ELF-1 (cell line): ENCODE measurements around the gene AFF2.
A peak's percentile ranks its signal among the peaks of the same experiment; 100 is the strongest.

Experiments
- DNase-seq: peaks from one replicate; pipeline ENCODE4 v3.0.0-alpha.2; 2016; ENCODE audit warnings: low read depth, low spot score

The AFF2 gene

DNA sequence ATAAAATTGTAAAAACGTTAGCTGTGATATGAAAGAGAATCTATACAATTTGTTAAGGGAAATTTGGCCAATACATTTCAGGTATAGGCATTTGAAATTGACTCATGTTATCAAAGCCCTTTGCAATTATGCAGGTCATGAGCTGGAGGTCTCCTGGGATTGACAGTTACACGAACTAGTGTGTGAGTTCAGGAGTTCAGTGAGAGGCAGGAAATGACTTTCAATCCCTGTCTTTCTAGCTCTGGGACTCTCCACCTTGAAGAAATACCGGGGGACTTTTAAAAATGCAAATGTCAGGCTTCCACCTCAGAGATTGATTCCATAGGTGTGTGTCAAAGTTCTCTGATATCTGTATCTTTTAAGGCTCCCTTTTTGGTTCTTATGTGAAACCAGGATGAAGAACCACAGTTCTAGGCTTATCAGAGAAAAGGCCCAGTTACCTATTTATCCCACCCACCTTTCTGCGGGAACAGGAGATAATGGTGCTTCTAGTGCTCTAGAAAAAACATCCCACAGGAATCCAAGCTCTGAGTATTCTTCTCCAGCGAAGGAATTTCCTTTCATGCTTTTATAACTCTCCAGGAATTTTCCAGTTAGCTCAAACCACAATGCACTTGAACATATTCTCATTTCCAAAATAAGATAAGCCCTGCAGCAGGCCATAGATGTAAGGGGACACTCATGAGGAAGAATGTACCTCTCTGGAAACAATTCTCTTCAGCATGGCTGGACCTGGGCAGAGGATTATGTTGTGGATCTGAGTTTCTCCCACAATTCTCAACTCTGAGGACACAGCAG lies 503.6 kb downstream of the AFF2 start:
- no peak for DNase-seq

DNA sequence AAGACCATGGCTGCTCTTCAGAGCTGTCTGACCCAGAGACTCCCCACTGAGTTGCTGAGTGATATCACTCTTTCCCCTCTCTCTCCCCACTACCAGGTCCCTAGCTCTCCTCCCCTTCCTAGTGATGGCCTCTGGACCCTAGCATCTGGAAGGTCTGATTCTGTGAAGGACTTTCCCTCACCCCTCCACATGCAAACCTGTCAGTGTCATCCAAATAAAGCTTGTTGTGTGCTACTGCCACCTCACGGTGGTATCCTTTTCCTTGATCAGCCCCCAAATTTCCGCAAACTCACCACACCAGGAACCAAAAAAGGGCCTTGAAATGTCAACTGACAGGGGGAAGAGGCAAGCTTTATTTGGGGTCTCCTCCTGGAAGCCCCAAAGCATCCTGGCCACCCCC lies 504.5 kb downstream of the AFF2 start:
- peak; percentile 30 for DNase-seq

DNA sequence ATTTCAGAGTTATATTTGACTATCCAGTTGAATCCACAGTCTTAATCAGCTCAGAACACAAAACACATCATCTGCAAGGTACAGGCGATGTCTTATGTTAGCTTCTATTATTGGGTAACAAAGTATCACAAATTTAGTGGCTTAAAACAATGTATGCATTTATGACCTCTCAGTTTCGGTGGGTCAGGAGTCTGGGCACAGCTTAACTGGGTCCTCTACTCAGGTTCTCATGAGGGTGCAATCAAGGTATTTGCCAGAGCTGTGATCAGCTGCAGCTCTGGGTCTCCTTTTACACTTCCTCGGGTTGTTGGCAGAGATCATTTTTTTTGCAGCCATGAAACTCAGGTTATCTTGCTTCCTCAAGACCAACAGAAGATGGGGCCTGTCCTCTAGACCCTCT lies 505.8 kb downstream of the AFF2 start:
- DNase-seq: no peak

DNA sequence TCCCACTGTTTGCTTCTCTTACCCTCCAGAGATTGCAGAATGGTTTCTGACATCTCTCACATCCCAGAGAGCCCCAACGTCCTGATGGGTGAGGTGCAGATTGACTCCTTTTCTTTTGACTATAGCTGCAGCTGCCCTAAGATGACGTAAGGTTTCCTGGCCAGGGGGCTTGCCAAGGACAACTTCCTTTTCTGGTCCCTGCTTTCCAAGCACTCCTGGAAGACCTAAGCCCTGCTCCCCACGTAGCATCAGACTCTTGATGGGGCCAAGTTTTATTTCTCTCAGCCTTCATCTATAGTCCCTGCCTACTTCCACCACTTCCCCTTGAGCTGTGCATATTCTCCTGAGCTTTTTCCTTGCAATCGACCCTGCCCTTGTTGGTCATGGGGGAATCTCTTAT lies 507.0 kb downstream of the AFF2 start:
- DNase-seq: no peak

DNA sequence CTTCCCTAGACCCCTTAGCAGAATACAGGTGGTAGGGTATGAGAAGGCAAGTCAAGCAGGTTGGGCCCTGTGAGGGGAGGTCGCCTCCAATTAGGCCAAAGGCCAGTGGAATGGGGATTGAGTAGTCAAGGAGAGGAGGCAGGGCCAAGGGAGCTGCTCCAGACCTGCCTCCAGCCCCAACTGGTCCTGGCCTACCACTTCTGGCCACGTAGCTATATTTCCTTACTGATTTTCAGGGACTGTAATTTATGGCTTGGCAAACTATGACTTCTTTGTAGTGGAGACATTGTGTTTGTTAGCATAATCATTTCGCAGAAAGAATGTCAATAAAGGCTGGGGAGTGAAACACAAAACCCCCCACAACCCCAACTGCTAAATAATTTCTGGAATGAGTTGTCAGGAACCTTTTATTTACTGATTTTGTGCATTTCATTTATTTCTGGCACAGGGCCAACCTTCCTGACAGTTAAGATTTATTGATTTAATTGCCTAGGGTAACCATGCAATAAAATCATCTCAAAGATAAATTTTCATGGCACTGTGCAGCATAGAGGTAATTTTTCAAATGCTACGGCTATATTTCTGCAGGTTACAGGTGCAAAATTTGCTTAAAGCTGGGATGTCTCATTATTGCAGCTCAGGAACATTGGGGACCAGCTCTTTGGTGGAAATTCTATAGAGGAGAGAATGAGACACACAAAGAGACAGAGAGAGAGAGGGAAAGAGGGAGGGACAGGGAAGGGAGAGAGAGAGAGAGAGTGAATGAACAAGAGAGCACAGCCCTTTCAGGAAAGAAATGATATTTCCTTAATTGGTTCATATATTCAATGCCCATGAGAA lies 509.8 kb downstream of the AFF2 start:
- no peak for DNase-seq

DNA sequence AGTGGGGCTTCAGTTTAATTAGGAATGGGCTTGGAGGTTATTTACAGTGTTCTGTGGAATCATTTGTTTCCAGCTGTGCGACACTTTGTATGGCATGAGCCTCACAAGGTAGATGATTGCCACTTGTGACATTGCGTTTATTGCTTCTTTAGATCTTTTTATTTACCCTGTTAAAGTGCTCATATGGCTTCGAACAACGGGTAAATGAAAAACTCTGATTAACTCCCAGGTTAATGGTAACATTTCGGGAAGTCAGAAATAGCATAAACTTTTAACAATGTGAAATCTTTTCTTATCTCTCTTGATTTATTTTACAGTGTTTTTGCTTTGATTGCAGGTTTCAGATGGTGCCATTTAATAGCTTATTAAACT lies 510.4 kb downstream of the AFF2 start:
- DNase-seq: no peak

DNA sequence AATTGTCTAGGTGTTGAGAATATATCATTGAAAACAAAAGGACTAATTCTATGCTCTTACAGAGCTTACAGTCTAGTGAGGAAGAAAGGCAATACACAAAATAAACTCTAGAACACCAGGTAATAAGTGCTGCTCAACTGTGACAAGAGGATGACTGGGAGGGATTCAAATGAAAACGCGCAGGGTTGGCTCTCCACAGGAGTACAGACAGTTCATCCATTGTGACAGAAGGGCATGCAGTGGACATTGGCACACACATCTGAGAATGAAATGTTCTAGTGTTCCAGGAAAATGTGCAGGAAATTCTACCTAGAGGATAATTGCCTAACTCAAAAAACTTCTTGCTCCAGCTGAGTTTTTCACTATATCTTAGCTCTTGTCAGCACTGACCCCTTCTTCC lies 512.7 kb downstream of the AFF2 start:
- DNase-seq: no peak

DNA sequence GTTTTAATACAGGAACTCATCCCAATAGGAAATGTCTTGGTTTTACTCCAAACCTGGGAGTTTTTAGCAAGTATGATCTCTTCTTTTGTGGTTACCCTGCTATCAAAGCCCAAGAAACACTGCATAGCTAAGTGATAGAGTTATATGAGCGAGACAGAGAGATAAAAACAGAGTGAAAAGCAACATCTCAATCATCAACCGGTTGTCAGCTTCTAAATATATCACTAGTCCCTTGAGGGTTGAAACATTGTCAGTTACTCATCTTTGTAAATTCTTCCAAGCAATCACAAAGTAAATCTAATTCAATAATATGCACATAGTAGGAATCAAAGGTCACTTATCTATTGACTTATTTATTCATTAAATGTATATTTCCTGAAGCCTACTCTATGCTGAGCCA lies 520.7 kb downstream of the AFF2 start:
- no peak for DNase-seq

DNA sequence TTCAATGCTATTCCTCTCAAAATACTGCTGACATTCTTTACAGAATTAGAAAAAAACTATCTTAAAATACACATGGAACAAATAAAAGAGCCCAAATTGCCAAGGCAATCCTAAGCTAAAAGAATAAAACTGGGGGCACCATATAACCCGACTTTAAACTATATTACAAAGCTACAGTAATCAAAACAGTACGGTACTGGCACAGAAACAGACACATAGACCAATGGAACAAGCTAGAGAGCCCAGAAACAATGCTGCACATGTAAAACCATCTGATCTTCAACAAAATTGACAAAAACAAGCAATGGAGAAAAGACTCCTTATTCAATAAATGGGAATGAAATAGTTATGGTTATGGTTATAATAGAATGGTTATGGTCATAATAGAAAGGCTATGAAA lies 522.1 kb downstream of the AFF2 start:
- DNase-seq: no peak

DNA sequence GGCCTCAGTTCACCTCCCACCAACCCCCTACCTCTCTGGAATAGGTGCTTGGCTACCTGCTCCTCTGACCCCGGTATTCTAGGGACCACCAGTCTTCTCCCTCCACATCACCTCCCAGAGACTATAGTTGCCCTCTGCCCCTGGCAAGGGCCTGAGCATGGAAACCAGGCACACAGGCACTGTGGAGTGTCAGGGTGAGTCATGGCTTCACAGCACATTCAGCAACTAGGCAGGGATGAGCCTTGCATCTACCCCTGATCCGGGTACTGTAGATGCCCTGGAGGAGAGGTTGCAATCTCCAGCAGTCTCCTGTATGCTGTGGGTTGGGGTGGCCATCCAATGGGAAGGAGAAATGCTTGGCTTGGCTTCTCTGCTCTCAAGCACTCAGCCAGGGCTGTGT lies 532.0 kb downstream of the AFF2 start:
- no peak for DNase-seq

DNA sequence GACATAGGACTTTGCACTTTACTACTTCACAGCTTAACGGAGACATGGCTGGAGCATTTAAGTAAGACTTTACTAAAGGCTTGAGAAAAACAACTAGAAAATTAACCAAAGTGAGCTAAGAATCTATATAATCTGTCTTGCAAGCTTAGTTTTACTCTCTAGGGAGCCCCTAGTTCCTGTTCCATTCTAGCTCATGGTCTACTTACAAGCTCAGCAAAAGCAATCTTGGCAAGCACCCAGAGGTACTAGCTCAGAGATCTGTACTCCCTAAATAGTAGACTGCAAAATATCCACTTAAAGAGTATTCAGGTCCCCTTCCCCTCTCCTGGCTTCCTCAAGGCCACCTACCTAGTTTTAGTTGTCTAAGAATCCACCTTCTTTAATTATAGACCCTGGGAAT lies 535.7 kb downstream of the AFF2 start:
- DNase-seq: no peak

DNA sequence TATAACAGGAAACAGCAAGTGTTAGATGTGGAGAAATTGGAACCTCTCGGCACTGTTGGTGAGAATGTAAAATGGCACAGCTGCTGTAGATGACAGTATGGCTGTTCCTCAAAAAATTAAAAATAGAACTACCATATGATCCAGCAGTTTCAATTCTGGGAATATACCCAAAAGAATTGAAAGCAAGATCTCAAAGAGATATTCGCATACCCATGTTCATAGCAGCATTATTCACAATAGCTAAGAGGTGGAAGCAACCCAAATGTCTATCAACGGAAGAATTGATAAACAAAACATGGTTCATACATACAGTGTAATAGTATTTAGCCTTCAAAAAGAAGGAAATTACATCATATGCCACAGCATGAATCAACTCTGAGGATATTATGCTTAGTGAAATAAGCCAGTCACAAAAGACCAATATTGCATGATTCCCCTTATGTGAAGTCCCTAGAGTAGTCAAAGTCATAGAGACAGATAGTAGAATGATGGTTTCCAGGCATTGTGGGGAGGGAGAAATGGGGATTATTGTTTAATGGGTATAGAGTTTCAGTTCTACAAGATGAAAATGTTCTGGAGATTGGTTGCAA lies 537.0 kb downstream of the AFF2 start:
- no peak for DNase-seq

DNA sequence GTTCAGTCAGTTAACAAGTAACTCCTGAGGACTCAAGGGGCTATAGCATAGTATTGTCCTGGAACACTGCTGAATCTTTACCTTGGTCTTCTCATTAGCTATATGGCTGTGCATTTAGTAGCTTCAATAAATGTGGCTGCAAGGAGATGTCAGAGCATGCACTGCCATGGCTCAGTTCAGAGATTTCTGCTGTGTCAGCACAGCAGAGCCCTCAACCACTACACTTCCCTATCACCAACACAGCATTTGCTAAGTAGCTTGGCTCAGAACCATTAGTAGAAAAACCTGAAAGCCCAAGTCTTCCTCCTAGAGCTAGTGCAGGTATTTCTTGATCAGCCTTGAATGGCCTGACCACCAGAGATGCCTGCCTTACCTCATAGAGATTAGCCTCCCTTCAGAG lies 538.6 kb downstream of the AFF2 start:
- no peak for DNase-seq

DNA sequence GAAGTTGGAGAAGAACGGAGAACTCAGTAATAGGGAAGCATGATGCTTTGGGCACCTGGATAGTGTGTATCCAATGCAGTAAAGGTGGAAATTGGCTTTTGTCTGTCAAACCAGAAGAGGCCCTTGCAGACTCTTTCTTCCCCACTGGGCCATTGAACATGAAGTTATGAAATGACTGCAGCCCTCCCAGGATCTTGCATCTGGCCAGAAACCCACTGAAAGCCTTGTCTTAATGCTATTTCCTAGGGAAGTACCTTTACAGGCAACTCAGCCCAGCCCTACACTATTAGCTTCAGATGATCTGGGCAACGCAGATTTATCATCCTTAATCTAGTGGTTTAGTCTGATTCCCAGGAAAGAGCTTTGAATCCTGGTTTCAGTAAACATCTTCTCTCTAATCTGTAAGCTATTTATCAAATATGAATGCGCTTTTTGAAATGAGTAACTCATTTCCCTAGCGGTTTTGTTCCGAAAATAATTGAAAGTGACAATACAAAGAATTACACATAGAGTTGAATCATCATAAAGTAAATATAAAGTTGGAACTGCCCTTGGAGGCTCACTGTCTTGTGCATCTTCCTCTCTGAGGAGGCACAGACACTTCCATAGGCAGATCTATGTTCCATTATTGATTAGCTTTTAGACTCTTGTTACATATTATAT lies 540.6 kb downstream of the AFF2 start:
- no peak for DNase-seq

DNA sequence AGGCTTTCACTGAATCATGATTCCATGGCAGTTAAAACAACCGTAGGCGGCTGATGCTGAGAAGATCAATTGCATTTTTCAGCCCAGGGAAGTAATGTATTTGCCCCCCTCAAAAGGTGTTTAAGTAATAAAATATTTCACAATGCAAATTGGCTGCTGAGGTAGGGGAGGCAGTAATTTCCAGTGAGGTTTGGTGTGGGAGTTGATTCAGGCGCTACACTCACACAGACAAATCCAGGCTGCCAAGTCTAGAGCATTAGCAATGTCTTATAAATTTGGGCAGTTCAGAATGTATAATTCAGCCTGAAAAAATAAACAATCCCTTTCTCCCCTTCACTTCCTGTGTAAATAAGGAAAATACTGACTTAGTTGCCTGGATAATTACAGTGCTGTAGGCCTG lies 543.0 kb downstream of the AFF2 start:
- no peak for DNase-seq

DNA sequence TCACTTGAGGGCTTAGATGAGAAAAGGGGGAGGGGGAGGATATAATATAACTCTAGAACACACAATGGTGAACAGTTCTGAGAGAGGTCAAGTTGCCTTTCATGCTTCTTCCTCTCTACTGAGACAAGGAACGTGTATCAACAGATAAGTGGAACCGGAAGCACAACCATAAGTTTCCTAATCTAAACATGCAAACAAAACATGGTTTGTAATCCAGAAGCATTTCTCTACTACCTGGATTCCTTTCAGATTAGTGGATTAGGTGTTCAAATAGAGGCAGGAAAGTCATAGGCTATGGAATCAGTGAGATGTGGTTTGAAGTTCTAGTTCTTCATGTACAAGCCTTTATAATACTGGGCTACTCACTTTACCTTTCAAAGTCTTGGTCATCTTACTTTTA lies 544.1 kb downstream of the AFF2 start:
- DNase-seq: no peak

DNA sequence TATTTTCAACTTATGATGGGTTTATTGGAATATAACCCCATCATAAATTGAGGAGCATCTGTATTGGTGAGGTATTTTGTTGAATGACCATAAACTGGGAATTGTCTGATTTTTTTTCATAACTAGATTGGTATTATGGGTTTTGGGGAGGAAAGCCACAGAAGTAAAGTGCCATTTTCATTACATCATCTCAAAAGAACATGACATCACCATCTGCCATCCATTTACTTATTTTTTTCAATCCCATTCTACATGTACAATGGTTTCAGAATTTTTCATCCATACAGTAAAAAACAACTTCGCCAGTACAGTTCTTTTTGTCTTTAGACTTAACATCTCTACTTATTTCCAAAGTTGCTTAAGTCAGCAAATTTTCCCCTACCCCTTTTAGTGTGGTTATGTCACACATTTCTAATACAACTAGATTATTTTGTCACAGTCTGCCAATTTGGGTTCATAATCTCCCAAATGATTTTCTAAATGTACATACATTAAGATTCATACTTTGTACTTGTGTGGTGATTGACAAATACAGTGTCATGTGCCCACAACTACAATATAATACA lies 545.3 kb downstream of the AFF2 start:
- DNase-seq: no peak
